HepG2 (cell line): ENCODE measurements around the gene CEACAM16. TPM values are rescaled to one million over a fixed set of nuclear protein-coding genes. Genes with fewer than 3 reads are reported as not detected.

Experiments used
- ATAC-seq: fragments of 200-7000 bp; cut with Tn5 transposase; 3 replicates; pipeline ENCODE4 v1.9.1; 2020; ENCODE audit warnings: mild to moderate bottlenecking, moderate library complexity
- BruUV-seq: library from RNA; stranded (reverse); fragments of 400-500 nt; replicated peaks from 2 replicates; lab custom pipeline; 2021; lab: Mats Ljungman, UMichigan
- CTCF ChIA-PET: fragments of 300-600 bp; formaldehyde crosslinking; extraction: SDS; loops from one replicate; lab custom pipeline; 2021; ENCODE audit warnings: low total read pairs, inconsistent platforms, low intra/inter-chr PET ratio; lab: Yijun Ruan, JAX
- POLR2A ChIA-PET: fragments of 350-600 bp; sonication (Branson Sonifier 250); formaldehyde crosslinking; loops from one replicate; lab custom pipeline; 2020; ENCODE audit warnings: antibody characterized with exemption, inconsistent platforms; lab: Yijun Ruan, JAX
- DNase-seq: peaks from one replicate; pipeline ENCODE4 v3.0.0-alpha.2; 2015; ENCODE audit warnings: low spot score
- FAIRE-seq: peaks from 3 replicates; lab custom pipeline; 2011; peaks lifted over from hg19 to GRCh38; lab: Jason Lieb, UNC
- H2AFZ ChIP-seq: one replicate; pipeline ENCODE4 v1.6.1; 2011; ENCODE audit warnings: low read length, inconsistent platforms
- H3K27ac ChIP-seq: fragments of 300-600 bp; 3 replicates; pipeline ENCODE4 v1.8.0; 2011; ENCODE audit warnings: mixed run types, mild to moderate bottlenecking, mixed read lengths, low read length, inconsistent platforms; ENCODE audit not compliant: insufficient read depth; ENCODE audit errors: extremely low read length
- H3K27me3 ChIP-seq, 2 experiments: fragments of 200-600 bp in 1 of 2; 2 replicates in 1 of 2; 3 replicates in 1 of 2; pipeline versions ENCODE4 v1.6.0 to v1.8.0; 2011; ENCODE audit warnings: low read length in 2 of 2, mild to moderate bottlenecking in 2 of 2, moderate library complexity in 2 of 2, inconsistent platforms in 1 of 2; ENCODE audit not compliant: insufficient read depth in 2 of 2, control insufficient read depth in 1 of 2
- H3K36me3 ChIP-seq, 2 experiments: fragments of 200-600 bp in 1 of 2; replicated peaks in 1 of 2; 2 replicates in 1 of 2; 3 replicates in 1 of 2; pipeline versions ENCODE4 v1.5.1 to v1.8.0; 2011; ENCODE audit warnings: low read length in 2 of 2, inconsistent platforms in 1 of 2; ENCODE audit not compliant: insufficient read depth in 2 of 2, control insufficient read depth in 1 of 2
- H3K4me1 ChIP-seq: 2 replicates; pipeline ENCODE4 v1.5.1; 2012; ENCODE audit warnings: low read length, inconsistent platforms; ENCODE audit not compliant: insufficient read depth
- H3K4me2 ChIP-seq: 2 replicates; pipeline ENCODE4 v1.6.0; 2011; ENCODE audit warnings: low read depth, low read length, inconsistent platforms
- H3K4me3 ChIP-seq, 3 experiments: fragments of 200-600 bp in 1 of 3; sonication (generic), shearing (Covaris generic) in 1 of 3; replicated peaks in 1 of 3; 2 replicates each; pipeline ENCODE4 v1.5.1; 2011 to 2016; ENCODE audit warnings: low read length in 3 of 3, inconsistent platforms in 2 of 3, low read depth in 2 of 3, mild to moderate bottlenecking in 2 of 3, control low read depth in 1 of 3, mixed read lengths in 1 of 3; ENCODE audit not compliant: insufficient read depth in 1 of 3
- H3K79me2 ChIP-seq: one replicate; pipeline ENCODE4 v1.6.1; 2011; ENCODE audit warnings: low read length, inconsistent platforms; ENCODE audit not compliant: insufficient read depth
- H3K9ac ChIP-seq: 2 replicates; pipeline ENCODE4 v1.6.0; 2011; ENCODE audit warnings: mild to moderate bottlenecking, low read depth, low read length, inconsistent platforms; ENCODE audit not compliant: insufficient read depth
- H3K9me3 ChIP-seq: 2 replicates; pipeline ENCODE4 v1.5.1; 2012; ENCODE audit warnings: mild to moderate bottlenecking, low read length
- H4K20me1 ChIP-seq: 2 replicates; pipeline ENCODE4 v1.6.0; 2011; ENCODE audit warnings: inconsistent platforms, mild to moderate bottlenecking, low read length, moderate library complexity; ENCODE audit not compliant: insufficient read depth
- CCAR2 ChIP-seq: fragments of 200-400 bp; formaldehyde crosslinking; optimal IDR thresholded peaks from 2 replicates; pipeline ENCODE3; 2018; ENCODE audit warnings: low read depth, mild to moderate bottlenecking, low read length, moderate library complexity
- KDM1A ChIP-seq: IDR thresholded peaks from 2 replicates; pipeline ENCODE4 v1.6.1; 2016; ENCODE audit warnings: missing compliant biosample characterization
- NFRKB ChIP-seq: fragments of 450-650 bp; IDR thresholded peaks from 2 replicates; pipeline ENCODE4 v1.6.1; 2017
- NFYB ChIP-seq: sonication (generic); formaldehyde crosslinking; IDR thresholded peaks from 2 replicates; pipeline ENCODE4 v1.4.0; 2020; ENCODE audit warnings: missing genetic modification reagents
- NFYC ChIP-seq: IDR thresholded peaks from 2 replicates; pipeline ENCODE4 v1.6.1; 2016; ENCODE audit warnings: missing genetic modification reagents, missing compliant biosample characterization
- TEAD3 ChIP-seq: optimal IDR thresholded peaks from 2 replicates; pipeline ENCODE3; 2016; ENCODE audit warnings: borderline replicate concordance
- ZNF318 ChIP-seq: sonication (generic); formaldehyde crosslinking; IDR thresholded peaks from 2 replicates; pipeline ENCODE4 v1.4.0; 2020; ENCODE audit warnings: mild to moderate bottlenecking, missing genetic modification reagents
- WGBS: methylation state at CpG from one replicate; pipeline ENCODE4 v1.1.6; 2017; ENCODE audit warnings: low lambda C conversion rate; 5-methylcytosine and 5-hydroxymethylcytosine counted together
- in situ Hi-C: cut with HindIII; loops from 2 replicates; pipeline ENCODE4 v1.10.0; 2017; ENCODE audit warnings: low pct_unique_long_range_greater_than_20kb; ENCODE audit not compliant: extremely low pct_ligation_motif_present
- intact Hi-C: fragments of 100-400 bp; cut with micrococcal nuclease; formaldehyde crosslinking; loops from one replicate; pipeline ENCODE4 v1.10.0; 2022; ENCODE audit not compliant: unreplicated experiment
- polyA plus RNA-seq, 8 experiments: library from polyadenylated mRNA; depleted of rRNA in 3 of 8; stranded (reverse) in 7 of 8; unstranded in 1 of 8; fragments of >200 nt; fragmentation: Illumina TruSeq in 4 of 8; extraction: Trizol in 4 of 8; gene quantifications; 2 replicates each; pipeline versions ENCODE4 v1.2.1 to v1.2.3, GENCODE V29; 2011 to 2016; ENCODE audit warnings: low read depth in 4 of 8, missing spikeins in 1 of 8, mixed read lengths in 1 of 8; ENCODE audit not compliant: insufficient read depth in 1 of 8
- total RNA-seq, 5 experiments: library from RNA; depleted of rRNA; stranded (reverse); fragments of >200 nt; fragmentation: Illumina TruSeq; extraction: Trizol; gene quantifications; 2 replicates each; pipeline ENCODE4 v1.2.3, GENCODE V29; 2016; ENCODE audit warnings: low read depth in 1 of 5

The CEACAM16 gene
- total and polyA plus RNA-seq, 2 of the 13 experiments (the other 11 are each of a cell fraction or from before 2014, with no cell fraction given): not detected

DNA sequence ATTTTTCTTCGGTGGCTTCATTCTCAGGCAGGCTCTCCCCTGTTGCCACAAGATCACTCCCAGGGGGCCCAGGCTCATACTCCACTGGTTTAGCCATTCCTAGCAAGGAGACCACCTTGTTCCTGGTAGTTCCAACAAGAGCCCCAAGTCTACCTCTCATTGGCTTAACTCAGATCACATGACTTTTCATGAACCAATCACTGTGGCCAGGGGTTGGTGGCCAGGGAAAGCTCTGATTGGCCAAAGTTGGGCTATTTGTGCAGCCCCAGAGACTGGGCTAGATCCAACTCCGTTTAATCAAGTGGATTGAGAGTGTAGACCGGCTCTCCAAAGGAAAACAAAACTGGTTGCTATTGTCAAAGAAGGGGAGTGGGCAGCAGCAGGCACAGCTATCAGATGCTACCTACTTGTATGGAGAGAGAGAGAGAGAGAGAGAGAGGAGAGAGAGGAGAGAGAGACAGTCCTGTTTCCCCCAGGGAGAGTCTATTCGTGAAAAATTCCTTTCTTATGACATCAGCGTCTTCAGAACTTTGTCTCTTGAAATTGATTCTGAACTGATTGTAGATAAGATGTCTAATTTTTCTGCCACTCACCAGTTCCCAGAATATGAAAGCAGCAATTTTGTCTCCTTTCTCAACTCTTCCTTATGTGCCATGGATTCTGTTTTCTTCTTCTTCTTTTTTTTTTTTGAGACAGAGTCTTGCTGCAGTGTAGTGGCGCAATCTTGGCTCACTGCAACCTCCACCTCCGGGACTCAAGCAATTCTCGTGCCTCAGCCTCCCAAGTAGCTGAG is 21.7 kb upstream of the CEACAM16 start:
- Histone ChIP-seq H3K4me1 (peaks cover 14% of the 10 kb centered on the region; the same call in 1 of the 2 replicates), H3K9me3 (no peaks in the 10 kb centered on the region), H2AFZ (no peak overlapping the region), H3K9ac (no peak overlapping the region), H3K79me2 (no peaks in the 10 kb centered on the region), H3K27ac (no peak overlapping the region), H3K36me3 (no peaks in the 10 kb centered on the region; a peak in 1 of 5 replicates), H3K27me3 (no peaks in the 10 kb centered on the region), H4K20me1 (no peaks in the 10 kb centered on the region), H3K4me2 (no peak overlapping the region), H3K4me3 (no peak overlapping the region)
- BruUV-seq: no TSS peak
- WGBS: 83% methylated on average over 8 of the region's 8 CpGs
- ChIA-PET POLR2A (no interaction called here), CTCF (no interaction called here)
- DNase-seq (no peak), FAIRE-seq (no peak), ATAC-seq (peak; percentile 41; the same call in 2 of the 3 replicates)
- in situ Hi-C loops: no loop called here
- no peak for TF ChIP-seq KDM1A
- peak; percentile 75 for TF ChIP-seq NFYB (CRISPR knock-in tag)
- no peak for TF ChIP-seq TEAD3 (CRISPR knock-in tag)
- peak; percentile 70 for TF ChIP-seq NFYC (CRISPR knock-in tag)
- TF ChIP-seq NFRKB: no peak
- no peak for TF ChIP-seq ZNF318 (CRISPR knock-in tag)
- no peak for TF ChIP-seq CCAR2
- intact Hi-C loops: no loop called here
